PFSK-1 (cell line): Measurements from ENCODE around the gene PHACTR2.

Source experiments
- FOXP2 ChIP-seq: optimal IDR thresholded peaks from 2 replicates; pipeline ENCODE3; 2011; ENCODE audit warnings: borderline replicate concordance, control low read depth, inconsistent platforms; ENCODE audit not compliant: insufficient read depth; ENCODE audit errors: extremely low read length, extremely low read depth
- POLR2AphosphoS5 ChIP-seq: IDR thresholded peaks from 2 replicates; pipeline ENCODE4 v1.6.1; 2012; ENCODE audit warnings: low read depth, mild to moderate bottlenecking, control low read depth, low read length, moderate library complexity
- REST ChIP-seq, 2 experiments: IDR thresholded peaks; 2 replicates each; pipeline versions ENCODE4 v1.6.1 to v1.8.0; 2011 to 2012; ENCODE audit warnings: low read depth in 2 of 2, low read length in 2 of 2, control low read depth in 1 of 2, inconsistent platforms in 1 of 2, mild to moderate bottlenecking in 1 of 2, moderate library complexity in 1 of 2; ENCODE audit not compliant: insufficient read depth in 1 of 2
- SIN3A ChIP-seq: IDR thresholded peaks from 2 replicates; pipeline ENCODE4 v1.6.1; 2012; ENCODE audit warnings: mild to moderate bottlenecking, low read length, moderate library complexity, borderline replicate concordance; ENCODE audit not compliant: insufficient read depth
- TAF1 ChIP-seq: IDR thresholded peaks from 2 replicates; pipeline ENCODE4 v1.6.1; 2012; ENCODE audit warnings: low read length, control low read depth, borderline replicate concordance; ENCODE audit not compliant: insufficient read depth

PHACTR2 gene

GRCh38 chr6:143822584-143823024 lies 144.8 kb downstream of the PHACTR2 start:
- TF ChIP-seq SIN3A (no peak), TAF1 (no peak), FOXP2 (no peak), REST (IDR thresholded peaks at IDR 0.05; ENCODE audit: insufficient read depth in 1 of 2, low read depth in 2 of 2, low read length in 2 of 2) (no peak), POLR2AphosphoS5 (no peak)

- TF ChIP-seq POLR2AphosphoS5: no peak
- TF ChIP-seq SIN3A: no peak
- no peak for TF ChIP-seq TAF1
- no peak for TF ChIP-seq REST (IDR thresholded peaks at IDR 0.05; ENCODE audit: insufficient read depth in 1 of 2, low read depth in 2 of 2, low read length in 2 of 2)
- no peak for TF ChIP-seq FOXP2
These were observed 145.8 kb downstream of the PHACTR2 start for GRCh38 chr6:143823548-143823947.

- TF ChIP-seq TAF1 (no peak), REST (IDR thresholded peaks at IDR 0.05; ENCODE audit: insufficient read depth in 1 of 2, low read depth in 2 of 2, low read length in 2 of 2) (no peak), SIN3A (no peak), POLR2AphosphoS5 (no peak), FOXP2 (no peak)
These were observed 150.8 kb downstream of the PHACTR2 start for GRCh38 chr6:143828572-143828971.

- TF ChIP-seq SIN3A (no peak), FOXP2 (no peak)
These were observed 158.4 kb downstream of the PHACTR2 start for GRCh38 chr6:143836150-143836549.

- no peak for TF ChIP-seq TAF1
- no peak for TF ChIP-seq FOXP2
- TF ChIP-seq POLR2AphosphoS5: no peak
- TF ChIP-seq REST (IDR thresholded peaks at IDR 0.05; ENCODE audit: insufficient read depth in 1 of 2, low read depth in 2 of 2, low read length in 2 of 2): no peak
- no peak for TF ChIP-seq SIN3A
These were observed 160.6 kb downstream of the PHACTR2 start for GRCh38 chr6:143838395-143838794.
